CD4-positive, alpha-beta T cell treated with Interferon gamma for 1 hour (primary cell): ENCODE measurements around the gene ZCCHC8.
"Not testable (repeated sequence)": the region's sequence is repeated elsewhere in the genome, so short reads cannot be mapped to it uniquely, and the experiment has no call there.

Source experiments
- DNase-seq: peaks from one replicate; pipeline ENCODE4 v3.0.0-alpha.2; 2020

Gene ZCCHC8

DNA sequence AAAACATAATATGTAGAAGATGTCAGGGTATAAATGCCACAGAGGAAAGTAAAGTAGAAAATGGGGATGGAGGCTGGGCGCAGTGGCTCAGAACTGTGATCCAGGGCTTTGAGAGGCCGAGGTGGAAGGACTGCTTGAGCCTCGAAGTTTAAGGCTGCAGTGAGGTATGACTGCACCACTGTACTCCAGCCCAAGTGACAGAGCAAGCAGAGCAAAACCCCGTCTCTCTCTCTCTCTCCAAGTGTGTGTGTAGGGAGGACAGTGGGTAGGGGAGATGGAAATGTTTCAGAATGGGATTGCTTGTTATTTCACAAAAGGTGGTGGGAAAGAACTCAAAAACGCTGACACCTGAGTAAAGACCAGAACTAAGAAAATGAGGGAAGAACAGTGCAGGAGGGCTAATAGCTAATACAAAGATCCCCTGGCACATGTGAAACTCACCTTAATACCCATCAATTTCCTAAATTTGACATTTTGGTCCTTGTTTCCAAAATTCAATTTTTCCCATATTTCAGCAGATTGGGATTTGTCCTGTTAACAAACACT is 5.7 kb upstream of the ZCCHC8 start:
- DNase-seq, result no peak

DNA sequence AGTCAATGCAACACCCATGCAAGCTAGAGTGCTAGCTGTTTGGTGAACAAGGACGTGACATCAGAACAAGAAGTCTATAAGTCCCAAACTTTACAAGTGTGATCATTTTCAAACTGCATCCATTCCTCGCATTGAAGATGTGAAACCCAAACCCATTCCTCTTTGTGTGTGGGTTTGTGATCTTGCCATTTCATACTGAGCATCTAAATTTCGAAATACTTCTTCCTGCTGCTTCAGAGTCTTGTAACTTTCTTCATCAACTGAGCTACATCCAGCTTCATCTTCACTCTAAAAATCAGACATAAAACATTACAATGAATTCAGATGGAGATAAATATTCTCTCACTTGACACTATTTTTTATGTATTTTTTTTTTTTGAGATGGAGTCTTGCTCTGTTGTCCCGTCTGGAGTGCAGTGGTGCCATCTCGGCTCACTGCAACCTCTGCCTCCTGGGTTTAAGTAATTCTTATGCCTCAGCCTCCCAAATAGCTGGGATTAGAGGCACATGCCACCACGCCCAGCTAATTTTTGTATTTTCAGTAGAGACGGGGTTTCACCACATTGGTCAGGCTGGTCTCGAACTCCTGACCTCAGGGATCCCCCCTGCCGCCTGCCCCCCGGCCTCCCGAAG is 4.8 kb upstream of the ZCCHC8 start:
- DNase-seq, result no peak

DNA sequence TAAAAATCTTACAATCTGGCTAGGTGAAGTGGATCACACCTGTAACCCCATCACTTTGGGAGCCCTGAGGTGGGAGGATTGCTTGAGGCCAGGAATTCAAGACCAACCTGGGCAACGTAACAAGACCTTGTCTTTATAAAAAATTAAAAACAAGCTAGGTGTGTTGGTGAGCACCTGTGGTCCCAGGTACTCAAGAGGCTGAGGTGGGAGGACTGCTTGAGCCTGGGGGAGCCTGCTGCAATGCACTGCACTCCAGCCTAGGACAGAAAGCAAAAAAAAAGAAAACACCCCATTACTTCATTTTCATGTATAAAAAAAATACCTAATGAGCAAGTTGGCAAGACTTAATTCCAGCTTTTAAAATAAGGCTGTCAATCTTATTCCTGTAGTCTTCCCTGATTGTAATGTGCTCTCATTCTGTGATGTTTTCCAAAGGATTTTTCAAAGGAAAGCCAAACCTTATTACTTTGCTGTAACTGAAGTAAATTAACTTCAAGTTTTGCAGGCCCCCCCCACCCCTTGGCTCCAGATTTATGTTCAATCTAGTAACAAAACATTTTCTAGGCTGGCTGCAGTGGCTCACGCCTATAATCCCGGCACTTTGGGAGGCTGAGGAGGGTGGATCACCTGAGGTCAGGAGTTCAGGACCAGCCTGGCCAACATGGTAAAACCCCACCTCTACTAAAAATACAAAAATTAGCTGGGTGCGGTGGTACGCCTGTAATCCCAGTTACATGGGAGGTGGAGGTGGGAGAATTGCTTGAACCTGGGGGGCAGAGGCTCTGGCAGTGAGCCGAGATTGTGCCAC is 3.3 kb upstream of the ZCCHC8 start:
- DNase-seq, result no peak

DNA sequence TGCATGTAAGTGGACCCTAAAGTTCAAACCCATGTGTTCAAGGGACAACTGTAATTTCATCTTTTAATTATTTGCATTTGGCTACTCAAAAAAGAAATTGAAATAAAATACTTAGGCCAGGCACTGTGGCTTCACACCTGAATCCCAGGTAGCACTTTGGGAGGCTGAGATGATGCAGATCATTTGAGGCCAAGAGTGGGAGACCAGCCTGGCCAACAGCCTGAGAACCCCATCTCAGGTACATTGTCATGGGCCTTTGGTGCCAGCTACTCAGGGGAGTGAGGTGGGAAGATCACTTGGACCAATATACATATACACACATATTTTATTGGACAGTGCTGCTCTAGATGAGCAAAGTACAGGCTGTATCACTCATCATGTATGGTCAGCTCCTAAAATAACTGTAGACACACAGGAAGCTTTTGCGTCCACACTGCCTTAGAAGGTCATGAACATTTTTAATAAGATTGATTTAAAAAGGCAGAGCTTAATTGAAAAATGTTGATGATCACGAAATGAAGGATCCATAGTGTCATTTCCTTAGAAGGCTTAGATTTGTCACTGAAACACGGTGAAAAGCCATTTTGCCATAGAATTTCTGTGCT is 2.5 kb upstream of the ZCCHC8 start:
- no peak for DNase-seq

DNA sequence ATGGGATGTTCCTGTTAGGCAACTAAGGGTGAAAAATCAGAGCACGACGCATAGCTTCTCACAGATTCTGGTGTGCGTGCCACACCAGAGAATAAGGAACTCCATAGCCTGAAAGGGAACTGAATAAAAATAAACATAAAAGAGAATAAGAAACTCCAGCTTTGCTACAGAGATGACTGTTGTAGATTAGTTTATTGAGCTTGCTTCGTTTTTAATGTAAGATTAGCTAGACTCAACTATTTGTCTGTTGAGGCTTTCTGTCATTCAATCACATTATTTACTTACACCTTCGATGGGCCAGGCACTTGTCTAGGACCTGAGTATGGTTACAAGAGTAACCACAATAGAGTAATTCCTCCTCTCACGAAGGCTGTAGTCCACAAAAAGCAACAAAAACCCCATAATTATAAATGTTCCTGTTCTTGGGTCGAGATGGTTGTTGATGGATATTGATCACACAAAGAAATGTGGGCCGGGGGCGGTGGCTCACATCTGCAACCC is 807 bp upstream of the ZCCHC8 start:
- no peak for DNase-seq

DNA sequence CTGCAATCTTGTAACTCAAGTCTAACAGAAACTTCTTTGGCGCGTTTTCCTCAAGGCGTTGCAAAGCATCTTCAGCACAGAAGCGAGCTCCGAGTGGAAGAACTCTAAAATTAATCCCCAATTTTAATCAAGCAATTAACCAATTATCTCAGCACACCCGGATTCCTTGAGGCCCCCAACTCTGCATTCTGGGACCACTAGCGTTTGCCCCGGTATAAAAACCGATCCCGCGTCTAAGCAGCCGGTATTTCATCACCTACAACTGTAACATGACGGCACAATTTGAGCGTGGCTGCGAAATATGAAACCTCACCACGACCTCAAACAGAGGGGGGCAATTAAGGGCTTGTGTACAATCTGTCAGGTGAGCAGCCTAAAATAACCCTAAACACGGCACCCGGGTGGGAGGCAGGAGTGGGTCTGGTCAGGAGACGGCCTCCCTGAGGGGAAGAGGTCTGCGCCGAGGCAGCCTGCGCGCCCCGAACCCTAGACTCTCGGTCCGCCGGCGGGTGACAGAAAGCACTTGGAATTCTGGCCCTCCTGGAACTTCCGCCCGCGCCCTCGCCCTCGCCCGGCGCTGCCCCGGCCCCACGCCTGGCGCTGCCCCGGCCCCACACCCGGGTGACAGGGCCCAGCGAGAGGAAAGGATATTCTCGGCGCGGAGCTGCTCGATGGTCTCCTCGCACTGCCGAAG is 594 bp downstream of the ZCCHC8 start:
- DNase-seq, result peak; percentile 36

DNA sequence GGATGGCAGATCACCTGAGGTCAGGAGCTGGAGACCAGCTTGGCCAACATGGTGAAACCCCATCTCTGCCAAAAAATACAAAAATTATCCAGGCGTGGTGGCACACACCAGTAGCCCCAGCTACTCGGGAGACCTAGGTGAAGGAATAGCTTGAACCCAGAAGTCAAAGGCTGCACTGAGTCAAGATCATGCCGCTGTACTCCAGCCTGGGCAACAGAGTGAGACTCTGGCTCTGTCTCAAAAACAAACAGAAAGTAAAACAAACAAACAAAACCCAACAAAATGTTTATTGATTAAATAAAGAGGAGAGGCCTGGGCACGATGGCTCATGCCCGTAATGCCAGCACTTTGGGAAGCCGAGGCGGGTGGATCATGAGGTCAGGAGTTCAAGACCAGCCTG is 5.5 kb downstream of the ZCCHC8 start:
- no peak for DNase-seq

DNA sequence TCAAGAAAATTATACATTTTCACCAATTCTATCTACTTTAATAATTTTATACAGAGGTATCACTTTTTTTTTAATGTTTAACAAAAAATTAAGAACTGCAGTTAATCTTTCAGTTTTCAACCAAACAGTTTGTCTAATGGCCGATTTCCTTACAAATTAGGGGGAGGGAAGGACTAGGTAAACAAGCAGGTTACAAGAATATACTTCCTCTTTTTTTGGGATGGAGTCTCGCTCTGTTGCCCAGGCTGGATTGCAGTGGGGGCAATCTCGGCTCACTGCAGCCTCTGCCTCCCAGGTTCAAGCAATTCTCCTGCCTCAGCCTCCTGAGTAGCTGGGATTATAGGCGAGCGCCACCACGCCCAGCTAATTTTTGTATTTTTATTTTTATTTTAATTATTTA is 7.5 kb downstream of the ZCCHC8 start:
- DNase-seq, result not testable (repeated sequence)

DNA sequence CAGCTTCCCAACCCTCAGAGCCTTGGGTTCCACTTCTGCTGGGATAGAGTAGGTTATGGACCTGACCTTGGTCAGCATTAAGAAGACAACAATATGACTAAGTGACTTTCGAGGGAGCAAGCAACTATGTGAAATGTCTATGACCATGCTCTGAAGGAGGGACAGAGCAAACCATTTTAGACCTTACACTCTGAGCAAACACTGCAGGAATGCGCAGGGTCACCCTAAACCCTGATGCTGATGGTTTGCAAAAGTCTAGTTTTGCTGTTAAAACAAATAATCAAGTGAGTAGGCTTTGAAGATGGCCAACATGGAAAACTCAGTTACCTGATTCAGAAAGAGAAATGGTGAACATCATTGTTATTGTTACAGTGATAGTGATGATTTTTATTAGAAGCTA is 8.7 kb downstream of the ZCCHC8 start:
- DNase-seq, result no peak

DNA sequence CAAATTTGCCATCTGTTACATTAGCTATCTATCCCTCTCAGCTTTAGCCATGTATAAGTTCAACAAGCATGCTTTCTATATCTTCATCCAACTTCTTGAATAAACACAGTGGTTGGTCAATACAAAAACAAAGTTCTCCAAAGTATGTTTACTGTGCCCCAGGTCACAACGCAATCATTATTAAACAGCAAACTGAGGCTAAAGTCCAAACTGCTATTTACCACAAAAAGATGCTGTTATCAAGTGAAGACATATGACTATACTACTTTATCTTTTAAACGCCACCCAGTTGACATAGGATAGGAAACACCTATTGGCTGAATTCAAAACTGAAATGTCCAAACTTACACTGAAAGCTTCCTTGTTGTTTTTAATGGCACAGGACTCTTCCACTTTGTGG is 11.7 kb downstream of the ZCCHC8 start:
- DNase-seq, result no peak

DNA sequence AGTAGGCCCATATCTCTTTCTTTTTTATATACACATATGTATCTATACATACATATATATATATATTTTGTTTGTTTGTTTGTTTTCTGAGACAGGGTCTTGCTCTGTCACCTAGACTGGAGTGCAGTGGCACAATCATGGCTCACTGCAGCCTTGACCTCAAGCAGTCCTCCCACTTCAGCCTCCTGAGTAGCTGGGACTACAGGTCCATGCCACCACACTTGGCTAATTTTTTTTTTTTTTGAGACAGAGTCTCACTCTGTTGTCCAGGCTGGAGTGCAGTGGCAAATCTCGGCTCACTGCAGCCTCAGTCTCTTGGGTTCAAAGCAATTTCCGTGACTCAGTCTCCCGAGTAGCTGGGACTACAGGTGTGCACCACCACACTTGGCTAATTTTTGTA is 12.9 kb downstream of the ZCCHC8 start:
- not testable (repeated sequence) for DNase-seq

DNA sequence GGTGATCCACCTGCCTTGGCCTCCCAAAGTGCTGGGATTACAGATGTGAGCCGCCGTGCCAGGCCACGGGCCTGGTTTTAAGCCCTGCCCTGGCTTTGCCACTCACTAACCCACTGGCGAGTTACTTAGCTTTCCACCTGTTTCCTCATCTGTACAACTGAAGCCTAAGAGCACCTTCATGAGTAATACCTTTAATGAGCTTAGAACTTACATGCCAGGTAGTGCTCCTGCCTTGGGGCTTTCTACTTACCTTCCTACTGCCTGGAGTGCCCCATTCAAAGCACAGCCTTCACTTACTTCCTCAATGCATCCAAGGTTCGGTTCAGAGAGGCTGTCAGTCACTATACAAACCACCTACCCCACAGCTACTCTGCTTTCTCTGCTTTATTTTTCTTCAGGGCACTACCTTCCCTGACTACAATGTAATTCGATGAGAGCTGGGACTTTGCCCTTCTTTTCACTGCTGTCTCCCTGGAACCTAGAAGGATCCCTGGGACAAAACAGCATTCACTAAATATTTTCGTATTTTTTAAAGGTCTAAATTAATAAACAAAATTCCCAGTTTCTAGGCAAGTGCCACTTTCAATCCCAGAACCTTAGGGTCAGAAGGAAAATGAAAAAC is 13.8 kb downstream of the ZCCHC8 start:
- no peak for DNase-seq

DNA sequence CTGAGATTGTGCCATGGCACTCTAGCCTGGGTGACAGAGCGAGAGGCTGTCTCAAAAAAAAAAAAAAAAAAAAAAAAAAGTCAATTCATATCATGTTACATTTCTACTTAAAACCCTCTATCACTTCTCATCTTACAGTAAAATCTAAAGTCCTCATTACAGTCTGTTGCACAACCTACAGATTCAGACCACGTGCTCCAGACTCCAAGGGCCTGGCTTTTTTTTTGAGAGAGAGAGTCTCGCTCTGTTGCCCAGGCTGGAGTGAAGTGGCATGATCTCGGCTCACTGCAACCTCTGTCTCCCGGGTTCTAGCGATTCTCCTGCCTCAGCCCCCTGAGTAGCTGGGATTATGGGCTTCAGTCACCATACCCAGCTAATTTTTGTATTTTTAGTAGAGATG is 14.4 kb downstream of the ZCCHC8 start:
- not testable (repeated sequence) for DNase-seq

DNA sequence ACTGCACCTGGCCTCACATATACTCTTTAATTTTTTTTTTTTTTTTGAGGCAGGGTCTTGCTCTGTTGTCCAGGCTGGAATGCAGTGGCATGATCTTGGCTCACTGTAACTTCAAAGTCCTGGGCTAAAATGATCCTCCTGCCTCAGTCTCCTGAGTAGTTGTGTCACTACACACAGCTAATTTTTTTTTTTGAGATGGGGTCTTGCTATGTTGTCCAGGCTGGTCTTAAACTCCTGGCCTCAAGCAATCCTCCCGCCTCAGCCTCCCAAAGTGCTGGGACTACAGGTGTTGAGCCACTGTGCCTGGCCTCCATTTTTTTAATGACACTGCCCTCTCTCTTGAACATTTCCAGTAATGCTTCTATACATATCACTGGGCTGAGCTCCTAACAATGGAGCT is 16.3 kb downstream of the ZCCHC8 start:
- not testable (repeated sequence) for DNase-seq

DNA sequence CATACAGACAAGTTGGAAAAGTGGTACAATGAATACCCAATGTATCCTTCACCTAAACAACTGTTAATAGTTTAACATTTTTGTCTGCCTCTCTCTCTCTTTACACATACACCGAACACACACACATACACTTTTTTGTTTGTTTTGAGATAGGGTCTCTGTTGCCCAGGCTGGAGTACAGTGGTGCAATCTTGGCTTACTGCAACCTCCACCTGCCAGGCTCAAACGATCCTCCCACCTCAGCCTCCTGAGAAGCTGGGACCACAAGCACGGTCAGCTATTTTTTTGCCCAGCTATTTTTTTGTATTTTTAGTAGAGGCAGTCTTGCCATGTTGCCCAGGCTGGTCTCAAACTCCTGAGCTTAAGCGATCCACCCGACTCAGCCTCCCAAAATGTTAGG is 16.8 kb downstream of the ZCCHC8 start:
- no peak for DNase-seq

DNA sequence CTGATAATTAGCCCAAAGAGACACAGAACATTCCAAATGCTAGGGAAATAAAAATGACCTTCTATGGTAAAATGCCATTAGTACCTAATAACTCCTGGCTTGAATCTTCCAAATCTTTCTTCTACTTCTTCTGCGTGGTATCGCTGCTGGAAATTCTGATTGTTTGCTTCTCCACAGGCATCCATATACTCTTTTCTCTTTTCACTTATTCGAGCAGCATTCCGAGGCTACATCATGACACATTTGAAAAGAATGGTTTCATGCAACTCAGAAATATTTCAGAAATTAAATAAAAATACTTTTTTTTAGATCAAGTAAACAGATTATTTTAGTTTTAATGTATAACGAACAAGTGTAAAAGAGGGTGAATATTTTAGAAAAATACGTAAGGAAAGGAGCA is 18.9 kb downstream of the ZCCHC8 start:
- no peak for DNase-seq

DNA sequence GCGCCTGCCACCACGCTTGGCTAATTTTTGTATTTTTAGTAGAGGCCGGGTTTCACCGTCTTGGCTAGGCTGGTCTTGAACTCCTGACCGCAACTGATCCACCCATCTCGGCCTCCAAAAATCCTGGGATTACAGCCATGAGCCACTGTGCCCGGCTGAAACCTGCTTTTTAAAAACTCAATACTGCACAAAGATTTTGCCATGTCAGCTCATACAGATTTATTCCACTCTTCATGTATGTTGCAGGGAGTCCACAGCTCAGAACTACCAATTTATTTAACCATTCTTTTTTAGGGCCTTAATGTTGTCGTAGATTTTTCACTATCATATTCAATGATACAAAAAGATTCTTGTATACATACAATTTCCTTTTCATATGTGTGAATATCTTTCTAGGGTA is 20.0 kb downstream of the ZCCHC8 start:
- DNase-seq, result no peak

DNA sequence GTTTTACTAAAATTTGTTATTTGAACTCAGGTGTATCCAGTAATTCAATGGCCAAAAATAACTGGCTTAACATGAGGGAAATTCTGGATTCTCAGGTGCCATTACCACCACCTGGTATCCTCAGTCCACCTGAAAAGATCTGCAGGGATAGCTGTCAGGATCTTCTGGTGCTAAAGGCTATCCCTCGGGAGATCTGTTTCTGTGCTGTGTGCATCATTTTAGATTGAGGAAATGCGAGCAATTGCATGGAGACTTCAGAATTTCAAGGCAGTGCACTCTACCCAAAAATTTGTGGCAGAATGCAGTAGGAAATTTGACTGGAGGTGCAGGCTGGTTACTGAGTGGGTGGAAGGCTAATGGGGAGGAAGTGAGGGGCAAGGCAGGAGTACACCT is 26.4 kb downstream of the ZCCHC8 start:
- no peak for DNase-seq

DNA sequence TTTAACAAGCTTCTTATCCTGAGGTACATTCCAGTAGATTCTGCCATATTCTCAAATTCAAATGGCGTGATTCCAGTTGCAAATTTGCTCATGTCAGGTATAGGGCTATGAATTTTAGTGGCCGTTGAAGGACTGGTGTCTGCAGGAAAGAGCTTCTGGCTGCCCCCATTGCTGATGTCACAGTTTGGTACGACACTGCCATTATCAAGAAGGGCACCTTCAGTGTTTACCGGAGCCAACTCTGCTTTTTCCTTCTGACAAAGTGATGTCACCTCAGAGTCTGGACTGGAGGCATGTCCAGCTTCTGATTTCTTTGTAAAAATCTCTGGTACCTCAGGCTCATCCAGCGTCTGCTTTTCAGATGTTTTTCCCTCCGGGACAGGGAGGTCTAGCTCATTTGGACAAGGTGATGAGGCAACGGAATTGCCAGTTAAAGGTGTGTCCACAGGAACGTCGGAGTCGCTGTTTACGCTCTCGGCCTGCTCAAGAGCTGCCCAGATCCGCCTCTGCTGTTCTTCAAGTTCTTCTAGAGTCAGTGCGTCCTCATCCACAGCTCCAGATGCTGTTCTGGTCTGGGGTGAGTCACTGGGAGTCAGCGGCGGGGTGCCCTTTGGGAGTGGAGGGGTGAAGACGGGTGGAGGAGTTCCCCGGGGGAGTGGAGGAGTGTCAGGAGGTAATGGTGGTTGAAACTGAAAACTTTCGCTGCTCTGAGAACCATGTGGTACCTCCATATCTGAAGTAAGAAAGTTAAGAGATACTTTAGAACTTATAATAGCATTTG is 27.0 kb downstream of the ZCCHC8 start:
- no peak for DNase-seq

DNA sequence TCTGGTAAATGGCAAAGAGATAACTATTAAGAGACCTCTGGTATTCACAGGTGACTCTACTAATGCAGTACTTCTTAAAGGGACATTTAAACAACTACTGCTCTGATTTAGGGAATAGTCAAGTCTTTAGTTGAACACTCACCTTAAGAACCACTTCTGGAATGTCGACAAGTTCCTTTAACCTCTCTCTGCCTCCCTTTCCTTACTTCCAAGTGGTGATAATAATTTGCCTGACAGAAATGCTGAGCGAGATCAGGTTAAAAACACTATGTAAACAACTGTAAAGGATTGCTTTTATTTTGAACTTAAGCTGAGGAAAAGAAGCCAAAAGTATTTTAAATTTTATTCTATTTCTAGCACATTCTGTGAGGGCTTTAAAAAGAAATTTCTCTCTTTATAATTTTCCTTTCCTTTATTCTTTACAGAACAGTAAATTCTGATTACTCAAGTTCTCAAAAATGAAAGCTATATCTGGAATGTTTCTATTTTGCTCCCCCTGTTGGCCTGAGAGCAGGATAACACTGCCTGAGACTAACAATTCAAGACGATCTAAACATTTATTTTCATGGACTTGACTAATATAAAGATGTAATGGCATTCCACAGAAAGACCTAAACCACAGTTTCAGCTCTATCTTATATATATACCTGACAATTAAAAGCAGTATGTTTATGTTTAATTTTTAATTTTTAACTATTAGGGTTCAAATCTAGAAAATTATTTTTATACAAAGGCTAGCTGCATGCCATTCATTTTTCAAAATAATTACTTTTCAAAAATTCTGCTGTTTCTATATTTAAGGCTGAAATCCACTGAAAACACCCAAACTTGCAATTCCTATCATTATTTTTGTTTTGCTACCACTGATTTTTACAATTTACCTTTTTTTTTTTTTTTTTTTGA is 29.2 kb downstream of the ZCCHC8 start:
- no peak for DNase-seq

DNA sequence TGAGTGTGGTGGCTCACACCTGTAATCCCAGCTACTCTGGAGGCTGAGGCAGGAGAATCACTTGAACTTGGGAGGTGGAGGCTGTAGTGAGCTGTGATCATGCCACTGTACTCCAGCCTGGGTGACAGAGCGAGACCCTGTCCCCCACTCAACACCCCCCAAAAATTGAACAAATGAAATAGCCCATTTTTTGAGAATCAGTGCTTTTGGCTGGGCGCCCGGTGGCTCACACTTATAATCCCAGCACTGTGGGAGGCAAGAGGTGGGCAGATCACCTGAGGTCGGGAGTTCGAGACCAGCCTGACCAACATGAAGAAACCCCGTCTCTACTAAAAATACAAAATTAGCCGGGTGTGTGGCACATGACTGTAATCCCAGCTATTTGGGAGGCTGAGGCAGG is 30.2 kb downstream of the ZCCHC8 start:
- not testable (repeated sequence) for DNase-seq
